C4-2B (cell line): Measurements from ENCODE around the gene ABLIM3.

Experiments
- H3K27ac ChIP-seq: fragments of 450-650 bp; 2 replicates; pipeline ENCODE4 v1.5.1; 2017
- CTCF ChIP-seq: fragments of 450-650 bp; conservative IDR thresholded peaks from 2 replicates; pipeline ENCODE4 v1.5.1; 2017; ENCODE audit warnings: mild to moderate bottlenecking
- ZFX ChIP-seq: fragments of 450-650 bp; IDR thresholded peaks from 2 replicates; pipeline ENCODE4 v1.6.1; 2017

Gene ABLIM3

GRCh38 chr5:149216496-149216895 lies 75.2 kb downstream of the ABLIM3 start:
- no peak for TF ChIP-seq ZFX
- no peak for TF ChIP-seq CTCF
- no peak overlapping the region for H3K27ac ChIP-seq

GRCh38 chr5:149217096-149217802 lies 76.0 kb downstream of the ABLIM3 start:
- TF ChIP-seq ZFX (no peak), CTCF (no peak)
- no peak overlapping the region for H3K27ac ChIP-seq

- TF ChIP-seq CTCF (no peak), ZFX (no peak)
- H3K27ac ChIP-seq = no peak overlapping the region
Observed at GRCh38 chr5:149217803-149218155, 76.5 kb downstream of the ABLIM3 start.

GRCh38 chr5:149219584-149219983 lies 78.3 kb downstream of the ABLIM3 start:
- H3K27ac ChIP-seq = peak overlapping the region; percentile 92
- no peak for TF ChIP-seq CTCF
- TF ChIP-seq ZFX = no peak

- peak overlapping the region; percentile 92 for H3K27ac ChIP-seq
- TF ChIP-seq CTCF (no peak), ZFX (no peak)
Observed at GRCh38 chr5:149220750-149221149, 79.5 kb downstream of the ABLIM3 start.

GRCh38 chr5:149221326-149221725 lies 80.0 kb downstream of the ABLIM3 start:
- no peak for TF ChIP-seq ZFX
- no peak for TF ChIP-seq CTCF
- peak overlapping the region; percentile 92 for H3K27ac ChIP-seq

- TF ChIP-seq CTCF (no peak), ZFX (no peak)
- no peak overlapping the region for H3K27ac ChIP-seq
Observed at GRCh38 chr5:149221731-149222342, 80.5 kb downstream of the ABLIM3 start.
